K562 (cell line): ENCODE data around the gene GANAB. TPM values are rescaled to one million over a fixed set of nuclear protein-coding genes. Genes with fewer than 3 reads are reported as not detected.
A peak's percentile ranks its signal among the peaks of the same experiment; 100 is the strongest.

Experiments used
- BMI1 ChIP-seq: fragments of 150-350 bp; IDR thresholded peaks from 2 replicates; pipeline ENCODE4 v1.6.1; 2014; ENCODE audit warnings: low read length
- BRCA1 ChIP-seq, 2 experiments: fragments of 450-650 bp in 1 of 2; sonication (generic) in 1 of 2; formaldehyde crosslinking in 1 of 2; IDR thresholded peaks; 2 replicates each; pipeline versions ENCODE4 v1.5.0 to v1.6.1; 2017 to 2020; ENCODE audit warnings: mild to moderate bottlenecking in 1 of 2, missing genetic modification reagents in 1 of 2
- CBX8 ChIP-seq: fragments of 200-600 bp; sonication (generic); IDR thresholded peaks from 2 replicates; pipeline ENCODE4 v1.6.1; 2012; ENCODE audit warnings: borderline replicate concordance, mixed run types, low read depth, mild to moderate bottlenecking, moderate library complexity, mixed read lengths, low read length, control low read depth, inconsistent platforms; ENCODE audit not compliant: poor library complexity, severe bottlenecking; ENCODE audit errors: extremely low read depth
- CREBBP ChIP-seq: IDR thresholded peaks from one replicate; pipeline ENCODE4 v1.6.1; 2012; ENCODE audit warnings: low read depth, mild to moderate bottlenecking, control low read depth, inconsistent platforms, low read length
- E2F8 ChIP-seq: fragments of 450-650 bp; IDR thresholded peaks from 2 replicates; pipeline ENCODE4 v1.7.1; 2018; ENCODE audit warnings: mild to moderate bottlenecking, low read depth; ENCODE audit not compliant: partially characterized antibody
- HCFC1 ChIP-seq: IDR thresholded peaks from 2 replicates; pipeline ENCODE4 v1.6.1; 2012; ENCODE audit warnings: low read depth, low read length, improper control_type of control experiment
- HDAC6 ChIP-seq: IDR thresholded peaks from 2 replicates; pipeline ENCODE4 v1.6.1; 2012; ENCODE audit warnings: low read depth, mild to moderate bottlenecking, control low read depth, inconsistent platforms, low read length, moderate library complexity
- HIVEP1 ChIP-seq: fragments of 250-450 bp; sonication (Bioruptor Pico); IDR thresholded peaks from 2 replicates; pipeline ENCODE4 v1.4.0; 2020; ENCODE audit warnings: mild to moderate bottlenecking
- HMG20A ChIP-seq: fragments of 450-650 bp; formaldehyde crosslinking; conservative IDR thresholded peaks from 2 replicates; pipeline ENCODE4 v1.4.0; 2020; ENCODE audit warnings: mild to moderate bottlenecking, mixed read lengths
- KAT2B ChIP-seq: IDR thresholded peaks from one replicate; pipeline ENCODE4 v1.6.1; 2012; ENCODE audit warnings: low read depth, mild to moderate bottlenecking, control low read depth, inconsistent platforms, low read length, moderate library complexity
- KLF6 ChIP-seq: fragments of 250-450 bp; sonication (Bioruptor Pico); IDR thresholded peaks from 2 replicates; pipeline ENCODE4 v1.4.0; 2020; ENCODE audit warnings: mild to moderate bottlenecking, moderate library complexity, borderline replicate concordance
- MBD1 ChIP-seq: fragments of 250-450 bp; sonication (Bioruptor Pico); IDR thresholded peaks from 2 replicates; pipeline ENCODE4 v1.8.0; 2022; ENCODE audit warnings: inconsistent platforms
- PHB2 ChIP-seq: fragments of 450-650 bp; IDR thresholded peaks from 2 replicates; pipeline ENCODE4 v1.6.1; 2017; ENCODE audit warnings: low read depth
- TSC22D4 ChIP-seq: fragments of 450-650 bp; IDR thresholded peaks from 2 replicates; pipeline ENCODE4 v1.6.1; 2016; ENCODE audit warnings: missing genetic modification characterization, missing biosample characterization, control low read depth
- XRCC3 ChIP-seq: fragments of 450-650 bp; IDR thresholded peaks from 2 replicates; pipeline ENCODE4 v1.6.1; 2017; ENCODE audit warnings: mild to moderate bottlenecking, moderate library complexity
- ZBTB12 ChIP-seq: fragments of 250-450 bp; sonication (Bioruptor Pico); IDR thresholded peaks from 2 replicates; pipeline ENCODE4 v1.4.0; 2020
- ZC3H11A ChIP-seq: IDR thresholded peaks from 2 replicates; pipeline ENCODE4 v1.6.1; 2012; ENCODE audit warnings: low read depth, low read length, improper control_type of control experiment
- ZNF592 ChIP-seq: fragments of 450-650 bp; IDR thresholded peaks from 2 replicates; pipeline ENCODE4 v1.6.1; 2017; ENCODE audit warnings: antibody characterized with exemption, mild to moderate bottlenecking
- polyA plus RNA-seq, 8 experiments: library from polyadenylated mRNA; depleted of rRNA in 4 of 8; stranded (reverse) in 5 of 8; unstranded in 3 of 8; fragments of >200 nt; fragmentation: Nextera tagmentation in 2 of 8; fragmentation: Illumina TruSeq in 1 of 8; extraction: Ambion mirVana in 2 of 8; extraction: Trizol in 1 of 8; gene quantifications; 2 replicates each; pipeline versions ENCODE4 v1.2.1 to v1.2.3, GENCODE V29; 2011 to 2014; ENCODE audit warnings: inconsistent platforms in 1 of 8, missing spikeins in 1 of 8
- total RNA-seq, 7 experiments: library from RNA; depleted of rRNA in 6 of 7; stranded (reverse); fragments of >200 nt in 6 of 7; fragmentation: Illumina TruSeq in 2 of 7; extraction: Trizol in 2 of 7; gene quantifications; 2 replicates each; pipeline versions ENCODE4 v1.2.1 to v1.2.3, GENCODE V29; 2011 to 2021; ENCODE audit warnings: low replicate concordance in 1 of 7

GANAB gene
- total and polyA plus RNA-seq, 9 of the 15 experiments (the other 6 are each of a cell fraction or from before 2014, with no cell fraction given), result 6.5 to 284 (median 161) TPM

GRCh38 chr11:62671608-62672389 is 25.4 kb upstream of the GANAB start, which contains the start of the genes LBHD1 and UQCC3 (continued):
- TF ChIP-seq E2F8 (peak; percentile 72), HMG20A (CRISPR knock-in tag) (no peak), ZC3H11A (no peak; the same call in 1 of the 2 replicates), XRCC3 (no peak), HCFC1 (peak; percentile 68), CREBBP (no peak), HDAC6 (no peak), PHB2 (no peak), ZNF592 (no peak), ZBTB12 (CRISPR knock-in tag) (no peak), TSC22D4 (tag) (no peak), BRCA1 (IDR thresholded peaks at IDR 0.05) (no peak), BRCA1 (CRISPR knock-in tag; IDR thresholded peaks at IDR 0.05) (no peak), BMI1 (no peak), CBX8 (no peak), KAT2B (no peak), MBD1 (CRISPR knock-in tag) (no peak), KLF6 (CRISPR knock-in tag) (no peak), HIVEP1 (CRISPR knock-in tag) (no peak)
